ENCODE measurements around the gene KRT78.

The KRT78 gene

GRCh38 chr12:52819731-52820510 is 28.9 kb downstream of the KRT78 start:
- Histone ChIP-seq H3K27me3 (ENCODE audit: insufficient read depth, low read length, poor library complexity, severe bottlenecking) (no peaks in the 10 kb centered on the region), H3K9me2 (replicated peaks; ENCODE audit: low read depth, low read length) (no peaks in the 10 kb centered on the region), H3K4me2 (ENCODE audit: low read depth, low read length, poor library complexity, severe bottlenecking) (no peak overlapping the region), H4K20me1 (ENCODE audit: insufficient read depth, low read length, poor library complexity, severe bottlenecking) (no peaks in the 10 kb centered on the region), H3K9ac (ENCODE audit: low read depth, low read length, poor library complexity, severe bottlenecking) (no peak overlapping the region), H3K4me3 (ENCODE audit: low read length, poor library complexity, severe bottlenecking) (no peak overlapping the region), H2AFZ (ENCODE audit: low read length) (no peak overlapping the region), H3F3A (ENCODE audit: low read depth) (no peaks in the 10 kb centered on the region), H3K79me2 (ENCODE audit: insufficient read depth, low read length) (no peaks in the 10 kb centered on the region), H3K36me3 (ENCODE audit: insufficient read depth, low read length) (no peaks in the 10 kb centered on the region), H3K9me3 (ENCODE audit: insufficient read depth, low read depth, low read length) (no peaks in the 10 kb centered on the region), H3K4me1 (ENCODE audit: insufficient read depth, low read length, poor library complexity, severe bottlenecking) (no peaks in the 10 kb centered on the region)
- TF ChIP-seq CTCF (conservative IDR thresholded peaks at IDR 0.05; ENCODE audit: low read length): no peak
- TF ChIP-seq EZH2phosphoT487 (IDR thresholded peaks at IDR 0.05; ENCODE audit: borderline replicate concordance): no peak

- Histone ChIP-seq H3K4me3 (ENCODE audit: low read length, poor library complexity, severe bottlenecking) (no peak overlapping the region), H3K9me3 (ENCODE audit: insufficient read depth, low read depth, low read length) (no peaks in the 10 kb centered on the region), H2AFZ (ENCODE audit: low read length) (no peak overlapping the region), H3K9me2 (replicated peaks; ENCODE audit: low read depth, low read length) (no peaks in the 10 kb centered on the region), H3K4me1 (ENCODE audit: insufficient read depth, low read length, poor library complexity, severe bottlenecking) (no peaks in the 10 kb centered on the region), H3K79me2 (ENCODE audit: insufficient read depth, low read length) (no peaks in the 10 kb centered on the region), H3K36me3 (ENCODE audit: insufficient read depth, low read length) (no peaks in the 10 kb centered on the region), H3F3A (ENCODE audit: low read depth) (no peaks in the 10 kb centered on the region), H3K9ac (ENCODE audit: low read depth, low read length, poor library complexity, severe bottlenecking) (no peak overlapping the region), H3K4me2 (ENCODE audit: low read depth, low read length, poor library complexity, severe bottlenecking) (no peak overlapping the region), H4K20me1 (ENCODE audit: insufficient read depth, low read length, poor library complexity, severe bottlenecking) (no peaks in the 10 kb centered on the region), H3K27me3 (ENCODE audit: insufficient read depth, low read length, poor library complexity, severe bottlenecking) (no peaks in the 10 kb centered on the region)
- TF ChIP-seq CTCF (conservative IDR thresholded peaks at IDR 0.05; ENCODE audit: low read length) (no peak), EZH2phosphoT487 (IDR thresholded peaks at IDR 0.05; ENCODE audit: borderline replicate concordance) (no peak)
Measured at GRCh38 chr12:52818887-52819420, 29.8 kb downstream of the KRT78 start.

GRCh38 chr12:52818388-52818787 is 30.4 kb downstream of the KRT78 start:
- Histone ChIP-seq H3K27me3 (ENCODE audit: insufficient read depth, low read length, poor library complexity, severe bottlenecking) (no peaks in the 10 kb centered on the region), H4K20me1 (ENCODE audit: insufficient read depth, low read length, poor library complexity, severe bottlenecking) (no peaks in the 10 kb centered on the region), H3K9ac (ENCODE audit: low read depth, low read length, poor library complexity, severe bottlenecking) (no peak overlapping the region), H3K79me2 (ENCODE audit: insufficient read depth, low read length) (no peaks in the 10 kb centered on the region), H3K4me3 (ENCODE audit: low read length, poor library complexity, severe bottlenecking) (no peak overlapping the region), H3K9me3 (ENCODE audit: insufficient read depth, low read depth, low read length) (no peaks in the 10 kb centered on the region), H2AFZ (ENCODE audit: low read length) (no peak overlapping the region), H3K36me3 (ENCODE audit: insufficient read depth, low read length) (no peaks in the 10 kb centered on the region), H3K9me2 (replicated peaks; ENCODE audit: low read depth, low read length) (no peaks in the 10 kb centered on the region), H3K4me2 (ENCODE audit: low read depth, low read length, poor library complexity, severe bottlenecking) (no peak overlapping the region), H3F3A (ENCODE audit: low read depth) (no peaks in the 10 kb centered on the region), H3K4me1 (ENCODE audit: insufficient read depth, low read length, poor library complexity, severe bottlenecking) (no peaks in the 10 kb centered on the region)
- TF ChIP-seq CTCF (conservative IDR thresholded peaks at IDR 0.05; ENCODE audit: low read length): no peak
- no peak for TF ChIP-seq EZH2phosphoT487 (IDR thresholded peaks at IDR 0.05; ENCODE audit: borderline replicate concordance)
